Colon (tissue), 2 donors: ENCODE measurements around the gene PRL.

Source experiments
- FAIRE-seq: peaks from 2 replicates; lab custom pipeline; 2012; peaks lifted over from hg19 to GRCh38; lab: Jason Lieb, UNC
- donor health status: control.
- donor health status: control.

The PRL gene

GRCh38 chr6:22296936-22297335, at the start of gene PRL:
Gene PRL (minus strand): TSS chr6:22297036. CDS start chr6:22296982, 54 bp downstream.
- FAIRE-seq = no peak

DNA sequence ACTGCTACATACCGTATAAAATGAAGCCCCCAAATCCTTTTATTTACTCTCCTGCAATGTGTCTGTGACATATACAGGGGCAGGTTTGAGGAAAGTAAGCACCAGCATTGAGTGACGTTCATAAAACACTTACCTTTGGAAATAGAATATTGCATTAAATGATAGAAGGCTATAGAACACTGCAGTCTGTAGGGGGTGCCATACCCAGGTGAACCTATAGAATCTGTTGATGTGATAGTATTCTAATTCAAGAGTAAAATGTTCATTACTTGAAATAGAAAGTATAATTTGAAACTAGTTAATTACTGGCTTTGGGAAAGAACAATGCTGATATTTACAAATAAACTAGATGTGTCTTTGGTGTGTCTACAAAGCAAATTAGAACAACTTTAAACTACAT, 47.0 kb upstream of the PRL start:
- FAIRE-seq = no peak

DNA sequence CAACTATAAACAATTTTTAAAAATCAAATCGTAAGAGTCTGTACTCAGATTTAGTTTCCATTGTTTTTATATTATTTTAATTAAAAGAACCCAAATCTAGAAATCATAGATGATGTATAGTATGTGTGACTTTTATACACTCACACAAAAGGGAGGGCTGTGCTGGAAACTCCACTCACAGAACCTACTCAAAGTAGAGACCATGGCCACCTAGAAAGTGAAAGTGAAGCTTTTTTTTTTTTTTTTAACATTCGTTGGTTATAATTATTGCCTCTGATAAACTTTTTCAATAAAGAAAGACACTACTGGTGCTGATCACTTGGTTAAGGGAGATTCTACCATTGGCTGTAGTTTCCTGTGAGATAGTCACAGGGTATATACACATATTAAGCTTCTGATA, 37.9 kb upstream of the PRL start:
- FAIRE-seq = no peak

DNA sequence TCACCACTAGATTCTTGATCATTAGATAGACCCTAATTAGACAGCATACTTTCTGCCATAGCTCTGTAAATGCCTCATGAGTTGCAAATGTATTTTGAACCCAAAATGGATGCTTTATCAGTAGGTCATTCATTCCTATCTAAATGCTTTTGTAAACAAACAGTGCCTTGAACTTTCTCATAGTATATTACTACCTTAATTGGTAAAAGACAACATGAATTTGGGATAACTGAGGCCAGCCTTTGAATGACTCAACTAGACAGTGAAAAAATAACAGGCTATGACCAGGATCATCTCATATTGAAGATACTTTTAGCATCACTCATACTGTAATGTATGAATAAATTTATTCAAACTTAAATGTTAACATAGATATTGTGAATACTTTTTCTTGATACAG, 37.0 kb upstream of the PRL start:
- FAIRE-seq = no peak

- no peak for FAIRE-seq
These were observed 35.9 kb upstream of the PRL start for GRCh38 chr6:22332711-22333110.

DNA sequence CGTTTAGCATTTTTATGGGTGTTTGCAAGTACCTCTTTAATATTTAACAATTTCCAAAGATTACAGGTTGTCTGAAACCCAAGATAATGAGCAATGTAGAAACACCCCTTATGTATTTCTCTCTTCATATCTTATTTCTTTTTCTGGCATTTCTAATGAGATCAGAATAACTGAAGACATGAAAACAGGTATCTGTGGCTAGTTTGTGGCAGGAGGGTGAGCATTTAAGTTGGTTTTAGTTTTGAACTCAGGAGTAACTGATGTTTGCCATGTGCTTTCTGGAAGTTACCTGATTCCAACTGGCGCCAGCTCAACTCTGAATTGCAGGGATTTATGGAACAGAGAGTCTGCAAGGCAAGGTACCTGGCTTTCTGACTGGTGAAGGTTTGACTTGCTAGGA, 35.4 kb upstream of the PRL start:
- no peak for FAIRE-seq

DNA sequence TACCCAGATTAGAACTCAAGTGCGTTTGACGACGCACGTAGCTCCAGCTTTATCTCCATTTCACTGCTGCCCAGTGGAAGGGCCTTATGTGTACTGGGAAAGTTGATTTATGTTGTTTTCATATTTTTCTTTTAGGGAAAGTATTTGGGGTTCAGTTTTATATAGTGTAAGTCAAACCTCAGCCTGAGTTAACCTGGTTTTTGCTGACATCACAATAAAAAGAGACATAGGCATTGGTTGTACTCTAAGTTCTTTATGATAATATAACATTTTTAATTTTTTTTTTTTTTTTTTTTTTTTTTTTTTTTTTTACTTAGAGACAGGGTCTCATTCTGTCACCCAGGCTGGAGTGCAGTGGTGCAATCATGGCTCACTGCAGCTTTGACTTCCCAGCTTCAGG, 34.1 kb upstream of the PRL start:
- no peak for FAIRE-seq

- no peak for FAIRE-seq
These were observed 31.6 kb upstream of the PRL start for GRCh38 chr6:22328474-22328873.

DNA sequence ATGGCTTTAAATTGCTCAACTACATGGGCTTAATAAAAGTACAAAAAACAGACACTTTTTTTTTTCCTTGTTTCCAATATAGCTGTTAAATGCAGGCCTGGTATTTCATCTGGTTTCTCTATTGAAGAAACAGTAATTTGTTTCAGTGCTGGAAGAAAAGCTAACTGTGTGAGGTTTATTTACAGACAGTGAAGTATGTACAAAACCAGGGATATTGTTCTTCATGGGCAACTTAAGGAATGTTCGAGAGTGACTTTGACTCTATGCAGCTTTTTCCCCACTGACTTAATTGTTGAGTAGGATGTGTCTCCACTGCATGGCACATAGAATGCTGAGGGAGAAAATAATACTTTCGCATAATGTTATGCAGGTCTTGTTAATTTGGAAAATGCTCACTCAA, 31.0 kb upstream of the PRL start:
- no peak for FAIRE-seq

DNA sequence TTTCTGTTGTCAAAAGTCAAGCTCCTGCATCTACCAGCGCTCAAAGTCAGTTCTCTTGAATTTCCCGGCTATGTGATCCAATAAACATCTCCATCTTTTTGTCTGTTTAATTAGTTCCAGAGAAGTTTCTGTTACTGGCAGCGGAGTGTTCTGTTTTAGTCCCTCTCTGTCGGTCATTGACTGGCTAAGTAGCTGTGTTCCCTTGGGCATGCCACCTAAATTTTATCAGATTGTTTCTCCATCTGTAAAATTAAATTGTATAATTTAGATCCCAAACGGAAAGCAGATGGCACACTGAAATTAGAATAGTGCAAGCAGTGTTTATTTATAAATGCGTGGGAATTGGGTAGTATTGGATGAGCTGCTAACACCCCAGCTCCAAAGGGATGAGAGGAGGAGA, 29.7 kb upstream of the PRL start:
- FAIRE-seq = no peak

GRCh38 chr6:22325481-22325880, 28.6 kb upstream of the PRL start:
- FAIRE-seq = no peak

DNA sequence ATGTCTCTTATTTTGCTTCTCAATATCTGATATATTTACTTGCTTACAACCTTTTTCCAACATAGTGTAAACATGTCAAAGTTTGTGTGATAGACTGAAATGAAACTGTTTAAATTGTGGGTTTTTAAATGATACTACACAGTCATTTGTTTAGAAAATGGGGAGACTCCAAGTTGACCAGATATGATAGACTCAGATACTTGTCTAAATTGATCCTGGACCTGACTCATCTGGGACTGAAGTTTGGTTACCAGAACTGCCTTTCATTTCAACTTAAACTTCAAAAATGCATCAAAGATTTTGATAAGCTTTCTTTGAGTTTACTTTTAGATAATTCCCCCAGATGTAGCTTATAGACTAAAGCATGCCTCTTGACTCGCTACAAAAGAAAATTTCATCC, 27.0 kb upstream of the PRL start:
- FAIRE-seq = no peak

- FAIRE-seq = no peak
These were observed 25.5 kb upstream of the PRL start for GRCh38 chr6:22322103-22323030.

- no peak for FAIRE-seq
These were observed 23.9 kb upstream of the PRL start for GRCh38 chr6:22320750-22321149.

DNA sequence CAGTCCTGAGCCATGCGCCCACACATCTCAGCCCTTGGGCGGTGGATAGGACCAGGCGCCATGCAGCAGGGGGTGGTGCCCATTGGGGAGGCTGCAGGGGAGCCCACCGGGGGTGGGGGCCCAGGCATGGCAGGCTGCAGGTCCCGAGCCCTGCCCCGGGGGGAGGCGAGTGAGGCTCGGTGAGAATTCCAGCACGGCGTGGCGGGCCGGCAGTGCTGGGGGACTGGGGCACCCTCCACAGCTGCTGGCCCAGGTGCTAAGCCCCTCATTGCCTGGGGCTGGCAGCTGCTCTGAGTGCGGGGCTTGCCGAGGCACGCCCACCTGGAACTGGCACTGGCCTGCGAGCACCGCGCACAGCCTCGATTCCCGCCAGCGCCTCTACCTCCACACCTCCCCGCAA, 21.6 kb upstream of the PRL start:
- no peak for FAIRE-seq

GRCh38 chr6:22313796-22314195, 17.0 kb upstream of the PRL start:
- no peak for FAIRE-seq

DNA sequence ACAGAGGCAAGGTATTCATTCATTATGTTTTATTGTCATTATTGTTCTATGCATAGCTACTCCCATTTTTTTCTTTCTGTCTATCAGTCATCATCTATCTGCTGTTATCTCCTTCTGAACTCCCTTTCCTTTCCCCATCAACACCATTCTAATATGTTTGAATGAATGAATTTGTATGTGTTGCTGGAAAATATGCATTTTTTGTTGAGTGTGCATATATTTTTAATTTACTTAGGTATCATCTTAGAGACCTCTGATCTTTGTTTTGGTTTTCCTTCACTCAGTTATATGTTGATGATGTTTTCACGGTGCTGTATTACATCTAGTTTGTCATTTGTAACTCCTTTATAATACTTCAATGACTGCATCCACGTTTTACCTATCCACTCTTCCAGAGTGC, 12.1 kb upstream of the PRL start:
- FAIRE-seq = no peak

DNA sequence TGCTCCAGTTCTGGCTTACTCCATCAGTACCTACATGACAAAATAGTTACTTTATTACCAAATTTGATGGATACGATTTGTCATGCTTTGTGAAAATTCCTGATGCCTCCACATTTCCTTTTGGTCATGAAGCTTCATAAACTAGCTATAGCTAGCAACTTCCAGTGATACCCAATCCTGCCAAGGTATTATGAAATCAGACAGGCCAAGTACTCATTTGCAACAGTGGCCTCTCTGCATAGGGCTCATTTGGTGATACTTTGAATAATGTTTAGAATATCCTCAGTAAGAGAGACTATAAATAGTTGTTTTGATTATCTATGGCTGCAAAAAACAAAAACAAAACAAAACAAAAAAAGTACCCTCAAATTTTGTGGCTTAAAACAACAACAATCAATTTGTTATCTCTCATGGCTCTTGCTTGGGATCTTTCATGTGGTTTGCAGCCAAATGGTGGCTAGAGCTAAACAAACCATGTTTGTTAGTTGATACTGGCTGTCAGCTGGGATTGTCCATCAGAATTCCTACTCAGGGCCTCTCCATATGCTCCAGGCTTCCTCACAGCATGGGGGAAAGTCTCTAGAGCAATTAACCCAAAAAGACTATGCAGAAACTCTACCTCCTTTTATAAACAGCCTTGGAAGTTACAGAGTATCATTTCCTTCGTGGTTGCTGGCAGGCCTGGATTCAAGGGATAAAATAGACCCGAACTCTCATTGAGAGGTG, 10.1 kb upstream of the PRL start:
- FAIRE-seq = no peak

DNA sequence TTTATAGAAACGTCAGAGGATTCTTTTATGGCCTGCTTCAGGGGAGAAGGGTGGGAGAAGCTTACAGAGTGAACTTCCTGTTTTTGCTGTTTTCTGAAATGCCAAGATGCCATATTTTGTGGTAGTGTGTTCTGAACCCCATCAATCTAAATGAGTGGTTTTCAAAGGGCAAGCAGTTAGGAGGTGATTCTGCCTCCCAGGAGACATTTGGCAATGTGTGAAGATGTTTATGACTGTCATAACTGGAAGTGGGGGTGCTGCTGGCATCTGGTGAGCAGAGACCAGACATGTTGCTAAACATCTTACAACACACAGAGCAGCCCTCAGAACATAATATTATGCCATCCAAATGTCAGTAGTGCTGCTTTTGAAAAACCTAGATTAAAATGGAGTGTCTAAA, 6.0 kb upstream of the PRL start:
- FAIRE-seq = no peak

DNA sequence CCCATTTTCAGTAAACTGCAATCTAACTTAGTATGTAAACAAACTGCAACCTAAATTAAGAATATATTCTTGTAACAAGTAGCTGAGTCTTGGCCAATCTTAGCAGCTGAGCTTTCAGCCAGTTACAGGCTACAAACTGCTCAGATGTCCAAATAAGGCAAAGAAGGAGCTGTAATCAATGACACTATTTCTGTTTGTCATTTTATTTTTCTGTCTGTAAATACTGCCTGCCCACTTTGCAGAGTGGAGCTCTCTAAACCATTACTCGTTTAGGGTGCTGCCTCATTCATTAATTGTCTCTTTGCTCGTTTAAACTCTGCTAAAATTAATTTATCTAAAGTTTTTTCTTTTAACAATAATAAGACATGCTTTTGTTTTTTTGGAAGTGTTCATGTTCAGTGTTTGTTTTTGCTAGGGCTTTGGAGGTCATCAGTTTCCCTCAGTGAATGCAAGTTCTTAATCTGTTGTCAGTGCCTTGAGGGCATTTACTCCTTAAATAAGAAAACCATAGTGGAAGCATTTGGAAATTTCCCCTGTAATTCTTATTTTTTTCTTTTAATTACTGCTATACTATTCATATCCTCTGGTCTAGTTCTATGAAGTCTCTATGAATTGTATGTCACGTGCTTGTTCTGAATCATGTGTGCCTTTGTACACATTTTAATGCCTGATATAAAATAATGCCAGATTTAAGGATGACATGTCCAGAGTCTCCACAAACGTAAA, 3.6 kb upstream of the PRL start:
- FAIRE-seq = no peak

GRCh38 chr6:22298475-22298890, 1.6 kb upstream of the PRL start:
- FAIRE-seq = no peak

- no peak for FAIRE-seq
These were observed 769 bp downstream of the PRL start for GRCh38 chr6:22296067-22296466.

DNA sequence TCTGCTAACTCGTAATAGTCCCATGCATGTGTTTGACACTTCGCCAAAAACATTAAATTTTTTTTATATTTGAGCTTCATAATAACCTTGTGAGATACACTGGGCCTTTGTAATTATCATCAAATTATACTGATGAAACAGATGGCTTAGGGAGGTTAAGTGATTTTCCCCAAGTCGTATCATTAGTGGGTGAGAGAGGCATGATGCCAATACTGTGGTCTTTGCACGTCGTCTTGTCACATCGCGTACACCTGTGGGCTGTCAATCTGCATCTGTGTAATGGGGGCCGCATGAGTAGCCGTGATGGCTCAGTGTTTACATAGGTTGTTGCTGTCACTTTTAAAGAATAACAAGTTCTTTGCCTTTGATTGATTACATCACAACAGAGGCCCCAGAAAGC, 1.7 kb downstream of the PRL start:
- FAIRE-seq = no peak
